GM12873 (cell line): Measurements from ENCODE around the gene METAP2.

ENCODE experiments used
- CTCF ChIP-seq: IDR thresholded peaks from 2 replicates; pipeline ENCODE4 v1.5.1; 2012; ENCODE audit warnings: low read depth, mild to moderate bottlenecking, moderate library complexity, low read length, control low read depth; ENCODE audit not compliant: insufficient read depth; ENCODE audit errors: missing control alignments

METAP2 gene

GRCh38 chr12:95440401-95440800 lies 33.6 kb upstream of the METAP2 start:
- TF ChIP-seq CTCF: no peak

GRCh38 chr12:95443459-95443858 lies 30.5 kb upstream of the METAP2 start:
- no peak for TF ChIP-seq CTCF

GRCh38 chr12:95445884-95446505 lies 28.0 kb upstream of the METAP2 start:
- TF ChIP-seq CTCF: no peak

GRCh38 chr12:95446506-95446900 lies 27.4 kb upstream of the METAP2 start:
- TF ChIP-seq CTCF: no peak

GRCh38 chr12:95458761-95459160 lies 15.2 kb upstream of the METAP2 start:
- no peak for TF ChIP-seq CTCF

GRCh38 chr12:95459310-95459709 lies 14.6 kb upstream of the METAP2 start:
- TF ChIP-seq CTCF: no peak

- no peak for TF ChIP-seq CTCF
Measured at GRCh38 chr12:95460105-95460504, 13.8 kb upstream of the METAP2 start.
